PFSK-1 (cell line): ENCODE results near the gene NCSTN.

ENCODE experiments used
- FOXP2 ChIP-seq: optimal IDR thresholded peaks from 2 replicates; pipeline ENCODE3; 2011; ENCODE audit warnings: borderline replicate concordance, control low read depth, inconsistent platforms; ENCODE audit not compliant: insufficient read depth; ENCODE audit errors: extremely low read length, extremely low read depth
- POLR2AphosphoS5 ChIP-seq: IDR thresholded peaks from 2 replicates; pipeline ENCODE4 v1.6.1; 2012; ENCODE audit warnings: low read depth, mild to moderate bottlenecking, control low read depth, low read length, moderate library complexity
- SIN3A ChIP-seq: IDR thresholded peaks from 2 replicates; pipeline ENCODE4 v1.6.1; 2012; ENCODE audit warnings: mild to moderate bottlenecking, low read length, moderate library complexity, borderline replicate concordance; ENCODE audit not compliant: insufficient read depth
- TAF1 ChIP-seq: IDR thresholded peaks from 2 replicates; pipeline ENCODE4 v1.6.1; 2012; ENCODE audit warnings: low read length, control low read depth, borderline replicate concordance; ENCODE audit not compliant: insufficient read depth
- TF ChIP-seq, protein P1 (sequence below), 2 experiments: IDR thresholded peaks; 2 replicates each; pipeline versions ENCODE4 v1.6.1 to v1.8.0; 2011 to 2012; ENCODE audit warnings: low read depth in 2 of 2, low read length in 2 of 2, control low read depth in 1 of 2, inconsistent platforms in 1 of 2, mild to moderate bottlenecking in 1 of 2, moderate library complexity in 1 of 2; ENCODE audit not compliant: insufficient read depth in 1 of 2

The NCSTN gene

GRCh38 chr1:160308451-160309184, 34.6 kb upstream of the NCSTN start:
- TF ChIP-seq, protein P1, sequence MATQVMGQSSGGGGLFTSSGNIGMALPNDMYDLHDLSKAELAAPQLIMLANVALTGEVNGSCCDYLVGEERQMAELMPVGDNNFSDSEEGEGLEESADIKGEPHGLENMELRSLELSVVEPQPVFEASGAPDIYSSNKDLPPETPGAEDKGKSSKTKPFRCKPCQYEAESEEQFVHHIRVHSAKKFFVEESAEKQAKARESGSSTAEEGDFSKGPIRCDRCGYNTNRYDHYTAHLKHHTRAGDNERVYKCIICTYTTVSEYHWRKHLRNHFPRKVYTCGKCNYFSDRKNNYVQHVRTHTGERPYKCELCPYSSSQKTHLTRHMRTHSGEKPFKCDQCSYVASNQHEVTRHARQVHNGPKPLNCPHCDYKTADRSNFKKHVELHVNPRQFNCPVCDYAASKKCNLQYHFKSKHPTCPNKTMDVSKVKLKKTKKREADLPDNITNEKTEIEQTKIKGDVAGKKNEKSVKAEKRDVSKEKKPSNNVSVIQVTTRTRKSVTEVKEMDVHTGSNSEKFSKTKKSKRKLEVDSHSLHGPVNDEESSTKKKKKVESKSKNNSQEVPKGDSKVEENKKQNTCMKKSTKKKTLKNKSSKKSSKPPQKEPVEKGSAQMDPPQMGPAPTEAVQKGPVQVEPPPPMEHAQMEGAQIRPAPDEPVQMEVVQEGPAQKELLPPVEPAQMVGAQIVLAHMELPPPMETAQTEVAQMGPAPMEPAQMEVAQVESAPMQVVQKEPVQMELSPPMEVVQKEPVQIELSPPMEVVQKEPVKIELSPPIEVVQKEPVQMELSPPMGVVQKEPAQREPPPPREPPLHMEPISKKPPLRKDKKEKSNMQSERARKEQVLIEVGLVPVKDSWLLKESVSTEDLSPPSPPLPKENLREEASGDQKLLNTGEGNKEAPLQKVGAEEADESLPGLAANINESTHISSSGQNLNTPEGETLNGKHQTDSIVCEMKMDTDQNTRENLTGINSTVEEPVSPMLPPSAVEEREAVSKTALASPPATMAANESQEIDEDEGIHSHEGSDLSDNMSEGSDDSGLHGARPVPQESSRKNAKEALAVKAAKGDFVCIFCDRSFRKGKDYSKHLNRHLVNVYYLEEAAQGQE (IDR thresholded peaks at IDR 0.05; ENCODE audit: insufficient read depth in 1 of 2, low read depth in 2 of 2, low read length in 2 of 2), result no peak
- TF ChIP-seq FOXP2 (no peak), POLR2AphosphoS5 (no peak), TAF1 (no peak), SIN3A (no peak)

DNA sequence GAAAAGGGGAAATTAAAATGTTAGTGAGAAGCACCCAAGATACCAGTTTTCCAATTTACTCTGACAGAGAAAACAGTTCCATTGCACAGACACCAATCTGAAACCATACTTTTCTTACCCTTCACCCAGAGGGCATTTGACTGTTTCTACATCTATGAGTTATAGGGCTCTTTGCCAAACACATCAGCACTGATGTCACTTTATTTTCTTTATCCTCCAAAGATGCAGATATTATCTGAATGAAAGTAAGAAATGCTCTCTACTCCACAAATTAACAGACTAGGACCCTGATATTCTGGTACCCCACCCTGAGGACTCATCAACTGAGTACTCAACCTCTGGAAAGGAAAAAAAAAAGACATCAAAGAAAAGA, 34.0 kb upstream of the NCSTN start:
- no peak for TF ChIP-seq TAF1
- TF ChIP-seq SIN3A, result no peak
- no peak for TF ChIP-seq POLR2AphosphoS5
- TF ChIP-seq FOXP2, result no peak

DNA sequence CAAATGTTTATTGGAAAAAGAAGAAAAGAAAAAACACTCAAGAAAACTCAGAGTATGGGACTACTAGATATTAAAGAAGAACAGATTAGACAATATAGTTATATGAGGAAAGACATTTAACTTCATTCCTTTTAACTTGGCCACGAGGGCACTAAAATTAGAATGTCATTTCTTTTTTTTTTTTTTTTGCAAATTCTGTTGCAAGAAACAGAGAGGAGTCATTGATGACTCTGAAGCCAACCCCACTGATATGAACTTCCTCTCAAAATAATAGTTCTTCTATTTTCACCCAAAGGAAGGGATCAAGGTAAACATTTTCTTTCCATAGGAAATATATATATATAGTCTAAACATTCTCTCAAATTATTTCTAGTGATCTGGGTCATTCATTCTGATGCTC, 33.6 kb upstream of the NCSTN start:
- TF ChIP-seq POLR2AphosphoS5 (no peak), SIN3A (no peak), TAF1 (no peak), FOXP2 (no peak)
- TF ChIP-seq, protein P1 (IDR thresholded peaks at IDR 0.05; ENCODE audit: insufficient read depth in 1 of 2, low read depth in 2 of 2, low read length in 2 of 2), result no peak

DNA sequence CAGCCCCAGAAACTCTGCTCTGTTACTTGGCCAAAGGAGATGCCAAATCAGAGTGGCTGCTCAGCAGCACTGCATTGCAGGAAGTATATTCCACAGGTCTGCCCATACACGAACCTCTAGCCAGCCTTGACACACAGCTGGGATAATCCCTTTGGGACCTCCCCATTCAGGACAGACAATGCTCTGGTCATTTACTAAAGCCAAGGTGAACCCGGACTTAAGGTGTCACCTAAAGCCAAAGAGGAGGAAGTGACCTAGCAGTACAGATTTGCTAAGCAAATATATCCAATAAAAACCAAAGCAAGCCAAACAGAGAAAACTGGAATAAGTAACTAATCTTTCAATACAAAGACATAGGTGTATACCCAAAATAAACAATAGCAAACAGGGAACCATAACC, 27.8 kb upstream of the NCSTN start:
- no peak for TF ChIP-seq TAF1
- TF ChIP-seq, protein P1 (IDR thresholded peaks at IDR 0.05; ENCODE audit: insufficient read depth in 1 of 2, low read depth in 2 of 2, low read length in 2 of 2), result no peak
- TF ChIP-seq POLR2AphosphoS5, result no peak
- no peak for TF ChIP-seq FOXP2
- TF ChIP-seq SIN3A, result no peak

- TF ChIP-seq, protein P1 (IDR thresholded peaks at IDR 0.05; ENCODE audit: insufficient read depth in 1 of 2, low read depth in 2 of 2, low read length in 2 of 2), result no peak
- no peak for TF ChIP-seq SIN3A
- TF ChIP-seq TAF1, result no peak
- TF ChIP-seq POLR2AphosphoS5, result no peak
- no peak for TF ChIP-seq FOXP2
Observed at GRCh38 chr1:160322831-160323230, 20.4 kb upstream of the NCSTN start.
